ENCODE data around the gene TCF25. TPM values are rescaled to one million over a fixed set of nuclear protein-coding genes. Genes with fewer than 3 reads are reported as not detected.
"Not testable (repeated sequence)": the region's sequence is repeated elsewhere in the genome, so short reads cannot be mapped to it uniquely, and the experiment has no call there.

The TCF25 gene
- total and polyA plus RNA-seq, 2 experiments from 2014 or later: 95.4 to 143 TPM

DNA sequence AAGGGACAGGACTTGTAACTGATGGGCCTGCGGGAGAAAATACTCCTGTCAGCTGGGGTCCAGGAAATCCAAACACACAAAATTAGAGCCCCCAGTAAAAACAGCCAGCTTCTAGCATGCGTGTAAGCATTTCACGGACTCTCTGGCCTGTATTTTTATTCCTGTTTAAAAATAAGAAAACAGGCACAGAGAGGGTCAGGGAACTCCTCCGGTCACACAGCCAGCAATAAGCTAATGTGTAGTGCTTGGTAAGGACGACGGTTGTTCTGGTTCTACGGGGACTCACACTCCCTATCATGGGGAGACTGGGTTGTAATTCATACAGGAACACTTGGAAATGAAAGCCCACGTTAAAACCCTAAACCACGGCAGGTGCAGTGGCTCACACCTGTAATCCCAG is 1.5 kb upstream of the TCF25 start:
- Mint-ChIP-seq H3K4me1 (peaks cover 2% of the 10 kb centered on the region; the same call in 1 of the 3 replicates), H3K36me3 (ENCODE audit: low read depth) (peaks cover 31% of the 10 kb centered on the region), H3K27ac (no peak overlapping the region), H3K27me3 (ENCODE audit: insufficient read depth, low read depth, poor library complexity) (peaks cover 24% of the 10 kb centered on the region), H3K9me3 (peaks cover 23% of the 10 kb centered on the region), H3K4me3 (no peak overlapping the region)
- Histone ChIP-seq H3K27ac (ENCODE audit: low read depth) (no peak overlapping the region), H3K4me2 (no peak overlapping the region), H3K27me3 (ENCODE audit: insufficient read depth) (peaks cover 5% of the 10 kb centered on the region; the same call in 1 of the 2 replicates), H3K4me1 (ENCODE audit: insufficient read depth) (no peaks in the 10 kb centered on the region), H2AFZ (no peak overlapping the region), H3K9me2 (ENCODE audit: insufficient read depth) (no peaks in the 10 kb centered on the region), H3K4me3 (no peak overlapping the region), H3F3A (replicated peaks; ENCODE audit: low read depth) (peaks cover 23% of the 10 kb centered on the region), H4K20me1 (replicated peaks; ENCODE audit: insufficient read depth) (peaks cover 6% of the 10 kb centered on the region), H3K36me3 (ENCODE audit: insufficient read depth) (peaks cover 7% of the 10 kb centered on the region; the same call in 1 of the 2 replicates), H3K79me2 (replicated peaks; ENCODE audit: insufficient read depth) (peaks cover 25% of the 10 kb centered on the region)
- ATAC-seq: no peak
- no peak for DNase-seq (ENCODE audit: low spot score)
- TF ChIP-seq, protein P1, sequence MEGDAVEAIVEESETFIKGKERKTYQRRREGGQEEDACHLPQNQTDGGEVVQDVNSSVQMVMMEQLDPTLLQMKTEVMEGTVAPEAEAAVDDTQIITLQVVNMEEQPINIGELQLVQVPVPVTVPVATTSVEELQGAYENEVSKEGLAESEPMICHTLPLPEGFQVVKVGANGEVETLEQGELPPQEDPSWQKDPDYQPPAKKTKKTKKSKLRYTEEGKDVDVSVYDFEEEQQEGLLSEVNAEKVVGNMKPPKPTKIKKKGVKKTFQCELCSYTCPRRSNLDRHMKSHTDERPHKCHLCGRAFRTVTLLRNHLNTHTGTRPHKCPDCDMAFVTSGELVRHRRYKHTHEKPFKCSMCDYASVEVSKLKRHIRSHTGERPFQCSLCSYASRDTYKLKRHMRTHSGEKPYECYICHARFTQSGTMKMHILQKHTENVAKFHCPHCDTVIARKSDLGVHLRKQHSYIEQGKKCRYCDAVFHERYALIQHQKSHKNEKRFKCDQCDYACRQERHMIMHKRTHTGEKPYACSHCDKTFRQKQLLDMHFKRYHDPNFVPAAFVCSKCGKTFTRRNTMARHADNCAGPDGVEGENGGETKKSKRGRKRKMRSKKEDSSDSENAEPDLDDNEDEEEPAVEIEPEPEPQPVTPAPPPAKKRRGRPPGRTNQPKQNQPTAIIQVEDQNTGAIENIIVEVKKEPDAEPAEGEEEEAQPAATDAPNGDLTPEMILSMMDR (conservative IDR thresholded peaks at IDR 0.05; ENCODE audit: low read depth in 2 of 2): no peak

DNA sequence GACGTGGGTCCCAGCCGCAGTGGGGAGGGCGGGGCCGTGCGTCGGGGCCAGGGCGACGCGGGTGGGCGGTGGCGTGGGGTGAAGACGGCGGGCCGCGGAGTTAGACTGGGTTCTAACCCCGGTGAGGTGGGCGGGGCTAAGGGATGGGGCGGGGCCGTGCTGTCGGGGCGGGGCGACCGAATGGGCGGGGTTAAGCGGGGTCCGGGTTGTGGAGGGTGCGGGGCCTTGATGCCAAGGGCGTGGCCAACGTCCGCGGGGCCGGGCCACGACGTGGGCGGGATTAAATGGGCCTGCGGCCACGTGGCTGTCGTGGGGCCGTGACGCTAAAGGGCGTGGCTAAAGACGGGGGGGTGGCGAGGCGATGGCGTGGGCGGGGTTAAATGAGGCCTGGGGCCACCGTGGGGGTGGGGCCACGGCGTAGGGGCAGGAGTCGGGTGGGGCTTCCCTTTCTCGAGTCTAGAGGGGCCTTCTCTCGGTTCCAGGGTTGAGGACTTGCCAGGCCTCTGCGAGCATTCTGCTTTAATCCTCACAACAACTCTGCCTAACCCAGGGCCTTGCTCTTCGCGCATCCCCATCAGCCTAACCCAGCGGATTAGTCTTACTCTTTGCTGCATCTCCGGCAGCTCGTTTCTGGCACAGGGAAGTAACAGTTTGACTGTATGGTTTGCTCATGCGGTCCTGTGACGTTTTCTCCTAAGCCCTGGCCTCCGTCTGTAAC is 739 bp downstream of the TCF25 start:
- Histone ChIP-seq H3K36me3 (ENCODE audit: insufficient read depth) (peaks cover 7% of the 10 kb centered on the region; the same call in 1 of the 2 replicates), H4K20me1 (replicated peaks; ENCODE audit: insufficient read depth) (peaks cover 6% of the 10 kb centered on the region), H2AFZ (no peak overlapping the region), H3F3A (replicated peaks; ENCODE audit: low read depth) (peaks cover 30% of the 10 kb centered on the region), H3K27ac (ENCODE audit: low read depth) (peak overlapping the region; percentile 100; the same call in 1 of the 2 replicates), H3K79me2 (replicated peaks; ENCODE audit: insufficient read depth) (peaks cover 43% of the 10 kb centered on the region), H3K27me3 (ENCODE audit: insufficient read depth) (peaks cover 5% of the 10 kb centered on the region; the same call in 1 of the 2 replicates), H3K9me2 (ENCODE audit: insufficient read depth) (no peaks in the 10 kb centered on the region), H3K4me1 (ENCODE audit: insufficient read depth) (no peaks in the 10 kb centered on the region), H3K4me2 (peak overlapping the region; percentile 92), H3K4me3 (peak overlapping the region; percentile 94)
- ATAC-seq (peak; percentile 65), DNase-seq (ENCODE audit: low spot score) (peak; percentile 96)
- TF ChIP-seq CREB1 (CRISPR knock-in tag; IDR thresholded peaks at IDR 0.05; ENCODE audit: low read depth) (peak; percentile 90), ZNF114 (CRISPR knock-in tag; IDR thresholded peaks at IDR 0.05) (no peak), ETS1 (IDR thresholded peaks at IDR 0.05) (no peak)
- peak overlapping the region; percentile 96 for H3K27ac Mint-ChIP-seq
- peak overlapping the region; percentile 84 for H3K4me3 Mint-ChIP-seq
- peaks cover 33% of the 10 kb centered on the region for H3K36me3 Mint-ChIP-seq (ENCODE audit: low read depth)
- H3K9me3 Mint-ChIP-seq: peaks cover 15% of the 10 kb centered on the region
- H3K4me1 Mint-ChIP-seq: peaks cover 2% of the 10 kb centered on the region; the same call in 1 of the 3 replicates
- peaks cover 24% of the 10 kb centered on the region for H3K27me3 Mint-ChIP-seq (ENCODE audit: insufficient read depth, low read depth, poor library complexity)

DNA sequence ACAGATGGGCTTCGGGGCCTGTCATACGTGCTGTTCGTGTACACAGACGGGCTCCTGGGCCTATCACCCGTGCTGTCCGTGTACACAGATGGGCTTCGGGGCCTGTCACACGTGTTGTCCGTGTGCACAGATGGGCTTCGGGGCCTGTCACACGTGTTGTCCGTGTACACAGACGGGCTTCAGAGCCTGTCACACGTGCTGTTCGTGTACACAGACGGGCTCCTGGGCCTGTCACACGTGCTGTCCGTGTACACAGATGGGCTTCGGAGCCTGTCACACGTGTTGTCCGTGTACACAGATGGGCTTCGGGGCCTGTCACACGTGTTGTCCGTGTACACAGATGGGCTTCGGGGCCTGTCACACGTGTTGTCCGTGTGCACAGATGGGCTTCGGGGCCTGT is 5.7 kb downstream of the TCF25 start:
- peaks cover 54% of the 10 kb centered on the region for H3K36me3 Mint-ChIP-seq (ENCODE audit: low read depth)
- not testable (repeated sequence) for H3K4me2 ChIP-seq; H3K4me3 Mint-ChIP-seq; ATAC-seq; H2AFZ ChIP-seq; H3K27ac ChIP-seq (ENCODE audit: low read depth); H3K4me1 Mint-ChIP-seq; H3K4me1 ChIP-seq (ENCODE audit: insufficient read depth); H3K27ac Mint-ChIP-seq; H3K9me2 ChIP-seq (ENCODE audit: insufficient read depth); H3K36me3 ChIP-seq (ENCODE audit: insufficient read depth); H3K27me3 Mint-ChIP-seq (ENCODE audit: insufficient read depth, low read depth, poor library complexity); DNase-seq (ENCODE audit: low spot score); H3K27me3 ChIP-seq (ENCODE audit: insufficient read depth); H3K4me3 ChIP-seq
- H3K9me3 Mint-ChIP-seq: peaks cover 15% of the 10 kb centered on the region
- H3K79me2 ChIP-seq (replicated peaks; ENCODE audit: insufficient read depth): peaks cover 70% of the 10 kb centered on the region
- H4K20me1 ChIP-seq (replicated peaks; ENCODE audit: insufficient read depth): peaks cover 18% of the 10 kb centered on the region
- H3F3A ChIP-seq (replicated peaks; ENCODE audit: low read depth): peaks cover 24% of the 10 kb centered on the region

Measured in GM23338 (cell line).